HepG2 (cell line): ENCODE results near the gene PPP1CA. TPM values are rescaled to one million over a fixed set of nuclear protein-coding genes. Genes with fewer than 3 reads are reported as not detected.

Experiments used
- CBX2 ChIP-seq, 2 experiments: fragments of 200-600 bp in 1 of 2; sonication (generic); formaldehyde crosslinking in 1 of 2; IDR thresholded peaks; 2 replicates each; pipeline versions ENCODE4 v1.7.0 to v1.8.1; 2018 to 2022; ENCODE audit warnings: low read depth in 2 of 2, low read length in 1 of 2, mild to moderate bottlenecking in 1 of 2, missing genetic modification reagents in 1 of 2
- KDM5B ChIP-seq: sonication (generic); formaldehyde crosslinking; IDR thresholded peaks from 2 replicates; pipeline ENCODE4 v1.4.0; 2020; ENCODE audit warnings: missing genetic modification reagents, mild to moderate bottlenecking, borderline replicate concordance
- MXD3 ChIP-seq: IDR thresholded peaks from 2 replicates; pipeline ENCODE4 v1.6.1; 2016; ENCODE audit warnings: mild to moderate bottlenecking, missing biosample characterization, missing genetic modification reagents
- POLR2AphosphoS5 ChIP-seq: IDR thresholded peaks from 2 replicates; pipeline ENCODE4 v1.6.1; 2012; ENCODE audit warnings: low read depth, low read length
- SP2 ChIP-seq: sonication (generic); formaldehyde crosslinking; IDR thresholded peaks from 2 replicates; pipeline ENCODE4 v1.5.1; 2020; ENCODE audit warnings: mild to moderate bottlenecking, missing genetic modification reagents
- TMF1 ChIP-seq: sonication (generic); formaldehyde crosslinking; IDR thresholded peaks from 2 replicates; pipeline ENCODE4 v1.8.1; 2022; ENCODE audit warnings: low read depth, missing genetic modification reagents
- YEATS2 ChIP-seq: sonication (generic); formaldehyde crosslinking; IDR thresholded peaks from 2 replicates; pipeline ENCODE4 v1.4.0; 2020; ENCODE audit warnings: missing genetic modification reagents, borderline replicate concordance
- ZNF441 ChIP-seq: sonication (generic); formaldehyde crosslinking; IDR thresholded peaks from 2 replicates; pipeline ENCODE4 v1.7.0; 2021; ENCODE audit warnings: missing genetic modification reagents, borderline replicate concordance
- ZNF660 ChIP-seq: sonication (generic); formaldehyde crosslinking; IDR thresholded peaks from 2 replicates; pipeline ENCODE4 v1.5.1; 2020; ENCODE audit warnings: mild to moderate bottlenecking, low read depth, missing genetic modification reagents, borderline replicate concordance
- ZSCAN20 ChIP-seq: sonication (generic); formaldehyde crosslinking; IDR thresholded peaks from 2 replicates; pipeline ENCODE4 v1.4.0; 2020; ENCODE audit warnings: missing genetic modification reagents, mild to moderate bottlenecking, borderline replicate concordance
- polyA plus RNA-seq, 8 experiments: library from polyadenylated mRNA; depleted of rRNA in 3 of 8; stranded (reverse) in 7 of 8; unstranded in 1 of 8; fragments of >200 nt; fragmentation: Illumina TruSeq in 4 of 8; extraction: Trizol in 4 of 8; gene quantifications; 2 replicates each; pipeline versions ENCODE4 v1.2.1 to v1.2.3, GENCODE V29; 2011 to 2016; ENCODE audit warnings: low read depth in 4 of 8, missing spikeins in 1 of 8, mixed read lengths in 1 of 8; ENCODE audit not compliant: insufficient read depth in 1 of 8
- total RNA-seq, 5 experiments: library from RNA; depleted of rRNA; stranded (reverse); fragments of >200 nt; fragmentation: Illumina TruSeq; extraction: Trizol; gene quantifications; 2 replicates each; pipeline ENCODE4 v1.2.3, GENCODE V29; 2016; ENCODE audit warnings: low read depth in 1 of 5
- TF ChIP-seq, protein P1 (sequence below): sonication (generic); formaldehyde crosslinking; IDR thresholded peaks from 2 replicates; pipeline ENCODE4 v1.5.1; 2020; ENCODE audit warnings: mild to moderate bottlenecking, missing genetic modification reagents, borderline replicate concordance
- TF ChIP-seq, protein P2 (sequence below): sonication (generic); formaldehyde crosslinking; IDR thresholded peaks from 2 replicates; pipeline ENCODE4 v1.4.0; 2020; ENCODE audit warnings: missing genetic modification reagents, borderline replicate concordance
- TF ChIP-seq, protein P3 (sequence below): sonication (generic); formaldehyde crosslinking; IDR thresholded peaks from 2 replicates; pipeline ENCODE4 v1.4.0; 2020; ENCODE audit warnings: missing genetic modification reagents, low read depth, mild to moderate bottlenecking, borderline replicate concordance
- TF ChIP-seq, protein P4 (sequence below): sonication (generic); formaldehyde crosslinking; IDR thresholded peaks from 2 replicates; pipeline ENCODE4 v1.4.0; 2020; ENCODE audit warnings: missing genetic modification reagents, borderline replicate concordance

PPP1CA gene
- total and polyA plus RNA-seq, 2 of the 13 experiments (the other 11 are each of a cell fraction or from before 2014, with no cell fraction given) = 149 to 170 TPM

GRCh38 chr11:67400942-67401494 lies 640 bp downstream of the PPP1CA start (continued):
- TF ChIP-seq, protein P1, sequence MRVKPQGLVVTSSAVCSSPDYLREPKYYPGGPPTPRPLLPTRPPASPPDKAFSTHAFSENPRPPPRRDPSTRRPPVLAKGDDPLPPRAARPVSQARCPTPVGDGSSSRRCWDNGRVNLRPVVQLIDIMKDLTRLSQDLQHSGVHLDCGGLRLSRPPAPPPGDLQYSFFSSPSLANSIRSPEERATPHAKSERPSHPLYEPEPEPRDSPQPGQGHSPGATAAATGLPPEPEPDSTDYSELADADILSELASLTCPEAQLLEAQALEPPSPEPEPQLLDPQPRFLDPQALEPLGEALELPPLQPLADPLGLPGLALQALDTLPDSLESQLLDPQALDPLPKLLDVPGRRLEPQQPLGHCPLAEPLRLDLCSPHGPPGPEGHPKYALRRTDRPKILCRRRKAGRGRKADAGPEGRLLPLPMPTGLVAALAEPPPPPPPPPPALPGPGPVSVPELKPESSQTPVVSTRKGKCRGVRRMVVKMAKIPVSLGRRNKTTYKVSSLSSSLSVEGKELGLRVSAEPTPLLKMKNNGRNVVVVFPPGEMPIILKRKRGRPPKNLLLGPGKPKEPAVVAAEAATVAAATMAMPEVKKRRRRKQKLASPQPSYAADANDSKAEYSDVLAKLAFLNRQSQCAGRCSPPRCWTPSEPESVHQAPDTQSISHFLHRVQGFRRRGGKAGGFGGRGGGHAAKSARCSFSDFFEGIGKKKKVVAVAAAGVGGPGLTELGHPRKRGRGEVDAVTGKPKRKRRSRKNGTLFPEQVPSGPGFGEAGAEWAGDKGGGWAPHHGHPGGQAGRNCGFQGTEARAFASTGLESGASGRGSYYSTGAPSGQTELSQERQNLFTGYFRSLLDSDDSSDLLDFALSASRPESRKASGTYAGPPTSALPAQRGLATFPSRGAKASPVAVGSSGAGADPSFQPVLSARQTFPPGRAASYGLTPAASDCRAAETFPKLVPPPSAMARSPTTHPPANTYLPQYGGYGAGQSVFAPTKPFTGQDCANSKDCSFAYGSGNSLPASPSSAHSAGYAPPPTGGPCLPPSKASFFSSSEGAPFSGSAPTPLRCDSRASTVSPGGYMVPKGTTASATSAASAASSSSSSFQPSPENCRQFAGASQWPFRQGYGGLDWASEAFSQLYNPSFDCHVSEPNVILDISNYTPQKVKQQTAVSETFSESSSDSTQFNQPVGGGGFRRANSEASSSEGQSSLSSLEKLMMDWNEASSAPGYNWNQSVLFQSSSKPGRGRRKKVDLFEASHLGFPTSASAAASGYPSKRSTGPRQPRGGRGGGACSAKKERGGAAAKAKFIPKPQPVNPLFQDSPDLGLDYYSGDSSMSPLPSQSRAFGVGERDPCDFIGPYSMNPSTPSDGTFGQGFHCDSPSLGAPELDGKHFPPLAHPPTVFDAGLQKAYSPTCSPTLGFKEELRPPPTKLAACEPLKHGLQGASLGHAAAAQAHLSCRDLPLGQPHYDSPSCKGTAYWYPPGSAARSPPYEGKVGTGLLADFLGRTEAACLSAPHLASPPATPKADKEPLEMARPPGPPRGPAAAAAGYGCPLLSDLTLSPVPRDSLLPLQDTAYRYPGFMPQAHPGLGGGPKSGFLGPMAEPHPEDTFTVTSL (CRISPR knock-in tag) = no peak
- TF ChIP-seq, protein P2, sequence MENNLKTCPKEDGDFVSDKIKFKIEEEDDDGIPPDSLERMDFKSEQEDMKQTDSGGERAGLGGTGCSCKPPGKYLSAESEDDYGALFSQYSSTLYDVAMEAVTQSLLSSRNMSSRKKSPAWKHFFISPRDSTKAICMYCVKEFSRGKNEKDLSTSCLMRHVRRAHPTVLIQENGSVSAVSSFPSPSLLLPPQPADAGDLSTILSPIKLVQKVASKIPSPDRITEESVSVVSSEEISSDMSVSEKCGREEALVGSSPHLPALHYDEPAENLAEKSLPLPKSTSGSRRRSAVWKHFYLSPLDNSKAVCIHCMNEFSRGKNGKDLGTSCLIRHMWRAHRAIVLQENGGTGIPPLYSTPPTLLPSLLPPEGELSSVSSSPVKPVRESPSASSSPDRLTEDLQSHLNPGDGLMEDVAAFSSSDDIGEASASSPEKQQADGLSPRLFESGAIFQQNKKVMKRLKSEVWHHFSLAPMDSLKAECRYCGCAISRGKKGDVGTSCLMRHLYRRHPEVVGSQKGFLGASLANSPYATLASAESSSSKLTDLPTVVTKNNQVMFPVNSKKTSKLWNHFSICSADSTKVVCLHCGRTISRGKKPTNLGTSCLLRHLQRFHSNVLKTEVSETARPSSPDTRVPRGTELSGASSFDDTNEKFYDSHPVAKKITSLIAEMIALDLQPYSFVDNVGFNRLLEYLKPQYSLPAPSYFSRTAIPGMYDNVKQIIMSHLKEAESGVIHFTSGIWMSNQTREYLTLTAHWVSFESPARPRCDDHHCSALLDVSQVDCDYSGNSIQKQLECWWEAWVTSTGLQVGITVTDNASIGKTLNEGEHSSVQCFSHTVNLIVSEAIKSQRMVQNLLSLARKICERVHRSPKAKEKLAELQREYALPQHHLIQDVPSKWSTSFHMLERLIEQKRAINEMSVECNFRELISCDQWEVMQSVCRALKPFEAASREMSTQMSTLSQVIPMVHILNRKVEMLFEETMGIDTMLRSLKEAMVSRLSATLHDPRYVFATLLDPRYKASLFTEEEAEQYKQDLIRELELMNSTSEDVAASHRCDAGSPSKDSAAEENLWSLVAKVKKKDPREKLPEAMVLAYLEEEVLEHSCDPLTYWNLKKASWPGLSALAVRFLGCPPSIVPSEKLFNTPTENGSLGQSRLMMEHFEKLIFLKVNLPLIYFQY (CRISPR knock-in tag) = no peak
- TF ChIP-seq ZNF660 (CRISPR knock-in tag) = no peak
- TF ChIP-seq, protein P3, sequence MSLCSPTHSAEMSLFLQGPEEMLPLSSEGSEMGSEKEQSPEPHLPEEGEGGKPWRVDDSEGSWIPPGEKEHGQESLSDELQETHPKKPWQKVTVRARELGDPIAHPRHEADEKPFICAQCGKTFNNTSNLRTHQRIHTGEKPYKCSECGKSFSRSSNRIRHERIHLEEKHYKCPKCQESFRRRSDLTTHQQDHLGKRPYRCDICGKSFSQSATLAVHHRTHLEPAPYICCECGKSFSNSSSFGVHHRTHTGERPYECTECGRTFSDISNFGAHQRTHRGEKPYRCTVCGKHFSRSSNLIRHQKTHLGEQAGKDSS = no peak
- TF ChIP-seq SP2 (CRISPR knock-in tag) = 0 out of 2 replicates have a peak, but pooled peaks have one; percentile 8
- TF ChIP-seq MXD3 = peak; percentile 44; the same call in 1 of the 2 replicates
- no peak for TF ChIP-seq ZNF441 (CRISPR knock-in tag)
- no peak for TF ChIP-seq ZSCAN20
- TF ChIP-seq KDM5B = peak; percentile 26; the same call in 1 of the 2 replicates
- peak; percentile 31; the same call in 1 of the 2 replicates for TF ChIP-seq TMF1 (CRISPR knock-in tag)
- no peak for TF ChIP-seq POLR2AphosphoS5
- no peak for TF ChIP-seq CBX2 (IDR thresholded peaks at IDR 0.05; ENCODE audit: low read depth, low read length)
- no peak for TF ChIP-seq CBX2 (CRISPR knock-in tag; IDR thresholded peaks at IDR 0.05; ENCODE audit: low read depth)
- no peak for TF ChIP-seq YEATS2 (CRISPR knock-in tag)
- TF ChIP-seq, protein P4, sequence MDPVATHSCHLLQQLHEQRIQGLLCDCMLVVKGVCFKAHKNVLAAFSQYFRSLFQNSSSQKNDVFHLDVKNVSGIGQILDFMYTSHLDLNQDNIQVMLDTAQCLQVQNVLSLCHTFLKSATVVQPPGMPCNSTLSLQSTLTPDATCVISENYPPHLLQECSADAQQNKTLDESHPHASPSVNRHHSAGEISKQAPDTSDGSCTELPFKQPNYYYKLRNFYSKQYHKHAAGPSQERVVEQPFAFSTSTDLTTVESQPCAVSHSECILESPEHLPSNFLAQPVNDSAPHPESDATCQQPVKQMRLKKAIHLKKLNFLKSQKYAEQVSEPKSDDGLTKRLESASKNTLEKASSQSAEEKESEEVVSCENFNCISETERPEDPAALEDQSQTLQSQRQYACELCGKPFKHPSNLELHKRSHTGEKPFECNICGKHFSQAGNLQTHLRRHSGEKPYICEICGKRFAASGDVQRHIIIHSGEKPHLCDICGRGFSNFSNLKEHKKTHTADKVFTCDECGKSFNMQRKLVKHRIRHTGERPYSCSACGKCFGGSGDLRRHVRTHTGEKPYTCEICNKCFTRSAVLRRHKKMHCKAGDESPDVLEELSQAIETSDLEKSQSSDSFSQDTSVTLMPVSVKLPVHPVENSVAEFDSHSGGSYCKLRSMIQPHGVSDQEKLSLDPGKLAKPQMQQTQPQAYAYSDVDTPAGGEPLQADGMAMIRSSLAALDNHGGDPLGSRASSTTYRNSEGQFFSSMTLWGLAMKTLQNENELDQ (CRISPR knock-in tag) = no peak
